HG03558 (cell line): Measurements from ENCODE around the gene SERPINB2.
"Not testable (repeated sequence)": the region's sequence is repeated elsewhere in the genome, so short reads cannot be mapped to it uniquely, and the experiment has no call there.

Experiments
- ATAC-seq: cut with Tn5 transposase; IDR thresholded peaks from one replicate; pipeline ENCODE4 v1.9.1; 2021; ENCODE audit warnings: moderate number of reproducible peaks; ENCODE audit not compliant: unreplicated experiment; ENCODE audit errors: extremely low read depth

Gene SERPINB2

GRCh38 chr18:63930773-63931354 lies 43.4 kb downstream of the SERPINB2 start:
- no peak for ATAC-seq

- ATAC-seq, result peak; percentile 93
Measured at GRCh38 chr18:63936156-63936931, 48.8 kb downstream of the SERPINB2 start.

GRCh38 chr18:63936932-63937393 lies 49.5 kb downstream of the SERPINB2 start:
- ATAC-seq, result peak; percentile 14

- no peak for ATAC-seq
Measured at GRCh38 chr18:63940008-63940407, 52.5 kb downstream of the SERPINB2 start.

GRCh38 chr18:63940543-63941050 lies 53.1 kb downstream of the SERPINB2 start:
- not testable (repeated sequence) for ATAC-seq

- ATAC-seq, result no peak
Measured at GRCh38 chr18:63947051-63947790, 59.7 kb downstream of the SERPINB2 start.

GRCh38 chr18:63949068-63949737 lies 61.7 kb downstream of the SERPINB2 start, which contains the start of gene HMSD:
HMSD (plus strand) TSS chr18:63949301; CDS start chr18:63953456, 4,155 bp downstream.
- ATAC-seq, result peak; percentile 51

GRCh38 chr18:63951302-63951705 lies 63.8 kb downstream of the SERPINB2 start:
- ATAC-seq, result peak; percentile 59
